Endodermal cell (in vitro differentiated cells): ENCODE data around the gene SLC7A1. TPM values are rescaled to one million over a fixed set of nuclear protein-coding genes. Genes with fewer than 3 reads are reported as not detected.

Experiments
- DNase-seq: peaks from one replicate; pipeline ENCODE4 v3.0.0-alpha.2; 2017
- H3K27ac ChIP-seq: 2 replicates; pipeline ENCODE4 v1.5.1; 2013; ENCODE audit warnings: mild to moderate bottlenecking, low read depth, low read length, moderate library complexity
- H3K27me3 ChIP-seq: 2 replicates; pipeline ENCODE4 v1.6.1; 2013; ENCODE audit warnings: mild to moderate bottlenecking, low read length, moderate library complexity; ENCODE audit not compliant: insufficient read depth, control insufficient read depth, poor library complexity, severe bottlenecking
- H3K36me3 ChIP-seq: 2 replicates; pipeline ENCODE4 v1.7.0; 2013; ENCODE audit warnings: mild to moderate bottlenecking, low read length, moderate library complexity; ENCODE audit not compliant: control insufficient read depth, insufficient read depth
- H3K4me1 ChIP-seq: one replicate; pipeline ENCODE4 v1.7.0; 2013; ENCODE audit warnings: low read length; ENCODE audit not compliant: control insufficient read depth, insufficient read depth
- H3K4me3 ChIP-seq: 2 replicates; pipeline ENCODE4 v1.5.1; 2013; ENCODE audit warnings: mild to moderate bottlenecking, low read length, moderate library complexity
- H3K9ac ChIP-seq: 2 replicates; pipeline ENCODE4 v1.6.1; 2013; ENCODE audit warnings: mild to moderate bottlenecking, low read length, moderate library complexity; ENCODE audit not compliant: poor library complexity, severe bottlenecking; ENCODE audit errors: extremely low read depth
- H3K9me3 ChIP-seq: 2 replicates; pipeline ENCODE4 v1.6.1; 2013; ENCODE audit warnings: mild to moderate bottlenecking, low read length, moderate library complexity; ENCODE audit not compliant: control insufficient read depth
- H3K27ac Mint-ChIP-seq: 2 replicates; pipeline ENCODE4 v1.8.0; 2020; ENCODE audit warnings: mixed read lengths
- H3K27me3 Mint-ChIP-seq: 2 replicates; pipeline ENCODE4 v1.8.0; 2021; ENCODE audit warnings: mild to moderate bottlenecking, mixed read lengths; ENCODE audit not compliant: insufficient read depth
- H3K36me3 Mint-ChIP-seq: 2 replicates; pipeline ENCODE4 v1.8.0; 2020; ENCODE audit warnings: low read depth, mixed read lengths
- H3K4me1 Mint-ChIP-seq: 2 replicates; pipeline ENCODE4 v1.8.0; 2020; ENCODE audit warnings: mixed read lengths
- H3K4me3 Mint-ChIP-seq: 2 replicates; pipeline ENCODE4 v1.8.0; 2020; ENCODE audit warnings: mild to moderate bottlenecking, moderate library complexity, mixed read lengths
- H3K9me3 Mint-ChIP-seq: 2 replicates; pipeline ENCODE4 v1.8.0; 2020; ENCODE audit warnings: mild to moderate bottlenecking, mixed read lengths
- WGBS, 2 experiments: methylation state at CpG; one replicate each; pipeline versions ENCODE4 v1.1.5 to v1.1.7; 2013; ENCODE audit warnings: missing lambda C conversion rate in 2 of 2, mixed read lengths in 1 of 2; ENCODE audit not compliant: insufficient coverage in 1 of 2, insufficient read length in 1 of 2; 5-methylcytosine and 5-hydroxymethylcytosine counted together
- total RNA-seq, 2 donors: library from RNA; stranded (reverse); fragmentation: NEBNext Ultra II Directional in 1 of 2; extraction: Animal tissue kit (Norgen Biotek cat#: 25700) in 1 of 2; gene quantifications; 2 replicates in 1 of 2; 3 replicates in 1 of 2; pipeline ENCODE4 v1.2.1, GENCODE V29; 2021
- TF ChIP-seq, protein P1 (sequence below): fragments of 200-600 bp; sonication (generic); conservative IDR thresholded peaks from 2 replicates; pipeline ENCODE4 v1.5.0; 2021; ENCODE audit warnings: antibody characterized with exemption, mild to moderate bottlenecking

The SLC7A1 gene
- total RNA-seq, 2 donors from 2014 or later, result 26.0 to 27.3 TPM

DNA sequence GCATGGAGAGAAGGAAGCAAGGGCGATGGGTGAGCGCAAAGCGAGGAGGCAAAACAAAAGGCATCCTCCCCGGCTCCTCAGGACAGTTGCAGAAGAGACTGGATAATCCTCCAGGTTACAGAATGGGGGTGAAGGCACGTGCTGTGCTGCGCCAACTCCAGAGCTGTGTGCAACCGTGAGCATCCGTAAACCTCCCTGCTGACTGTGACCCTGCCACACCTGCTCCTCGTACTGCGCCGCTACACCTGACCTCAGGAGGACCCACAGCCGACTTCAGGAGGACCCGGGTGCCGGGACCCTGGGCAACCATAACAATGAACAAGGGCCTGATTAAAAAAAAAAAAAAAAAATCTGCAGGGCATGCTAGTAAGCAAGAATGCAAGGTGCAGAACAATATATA is 68.7 kb downstream of the SLC7A1 start:
- H3K27me3 ChIP-seq, result no peaks in the 10 kb centered on the region
- no peaks in the 10 kb centered on the region for H3K4me1 ChIP-seq
- Mint-ChIP-seq H3K4me1 (peaks cover 8% of the 10 kb centered on the region), H3K27ac (no peak overlapping the region), H3K36me3 (peaks cover 38% of the 10 kb centered on the region), H3K27me3 (no peaks in the 10 kb centered on the region), H3K4me3 (no peak overlapping the region), H3K9me3 (no peaks in the 10 kb centered on the region)
- 95 to 98% methylated on average over 14 of the region's 14 CpGs for WGBS, 2 experiments
- no peaks in the 10 kb centered on the region for H3K9me3 ChIP-seq
- no peak overlapping the region for H3K4me3 ChIP-seq
- TF ChIP-seq, protein P1, sequence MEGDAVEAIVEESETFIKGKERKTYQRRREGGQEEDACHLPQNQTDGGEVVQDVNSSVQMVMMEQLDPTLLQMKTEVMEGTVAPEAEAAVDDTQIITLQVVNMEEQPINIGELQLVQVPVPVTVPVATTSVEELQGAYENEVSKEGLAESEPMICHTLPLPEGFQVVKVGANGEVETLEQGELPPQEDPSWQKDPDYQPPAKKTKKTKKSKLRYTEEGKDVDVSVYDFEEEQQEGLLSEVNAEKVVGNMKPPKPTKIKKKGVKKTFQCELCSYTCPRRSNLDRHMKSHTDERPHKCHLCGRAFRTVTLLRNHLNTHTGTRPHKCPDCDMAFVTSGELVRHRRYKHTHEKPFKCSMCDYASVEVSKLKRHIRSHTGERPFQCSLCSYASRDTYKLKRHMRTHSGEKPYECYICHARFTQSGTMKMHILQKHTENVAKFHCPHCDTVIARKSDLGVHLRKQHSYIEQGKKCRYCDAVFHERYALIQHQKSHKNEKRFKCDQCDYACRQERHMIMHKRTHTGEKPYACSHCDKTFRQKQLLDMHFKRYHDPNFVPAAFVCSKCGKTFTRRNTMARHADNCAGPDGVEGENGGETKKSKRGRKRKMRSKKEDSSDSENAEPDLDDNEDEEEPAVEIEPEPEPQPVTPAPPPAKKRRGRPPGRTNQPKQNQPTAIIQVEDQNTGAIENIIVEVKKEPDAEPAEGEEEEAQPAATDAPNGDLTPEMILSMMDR, result no peak
- H3K36me3 ChIP-seq, result peaks cover 38% of the 10 kb centered on the region
- no peak for DNase-seq
- no peak overlapping the region for H3K9ac ChIP-seq
- H3K27ac ChIP-seq, result no peak overlapping the region

- Mint-ChIP-seq H3K27ac (no peak overlapping the region), H3K36me3 (peaks cover 46% of the 10 kb centered on the region), H3K27me3 (no peaks in the 10 kb centered on the region), H3K4me1 (peaks cover 8% of the 10 kb centered on the region), H3K9me3 (no peaks in the 10 kb centered on the region), H3K4me3 (no peak overlapping the region)
- H3K4me1 ChIP-seq, result no peaks in the 10 kb centered on the region
- peaks cover 42% of the 10 kb centered on the region for H3K36me3 ChIP-seq
- WGBS, 2 experiments, result 96 to 100% methylated on average over 1 to 7 of the region's 7 CpGs
- no peaks in the 10 kb centered on the region for H3K27me3 ChIP-seq
- no peak for DNase-seq
- TF ChIP-seq, protein P1, result no peak
- H3K4me3 ChIP-seq, result no peak overlapping the region
- H3K9ac ChIP-seq, result no peak overlapping the region
- no peak overlapping the region for H3K27ac ChIP-seq
- H3K9me3 ChIP-seq, result no peaks in the 10 kb centered on the region
These were observed 69.7 kb downstream of the SLC7A1 start for GRCh38 chr13:29525757-29526156.

DNA sequence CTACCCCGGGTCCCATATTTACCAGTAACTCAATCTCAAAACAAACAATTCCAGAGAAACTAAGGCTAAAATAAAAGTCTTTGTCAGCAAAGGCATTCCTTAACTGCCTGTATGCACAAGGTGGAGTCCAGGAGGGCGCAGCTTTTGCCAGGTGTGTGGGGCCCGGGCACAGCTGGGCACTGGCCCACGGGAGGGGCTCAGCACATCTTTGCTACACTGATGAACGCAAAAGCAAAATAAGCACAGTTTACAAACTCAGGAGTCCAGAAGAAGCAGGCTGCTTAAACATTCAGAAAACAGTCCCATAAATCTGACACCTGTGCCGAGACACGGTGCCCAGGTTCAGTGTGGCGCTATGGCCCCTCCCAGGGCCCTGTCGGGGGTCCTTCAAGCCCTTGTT is 70.8 kb downstream of the SLC7A1 start:
- Histone ChIP-seq H3K27me3 (no peaks in the 10 kb centered on the region), H3K9ac (no peak overlapping the region), H3K36me3 (peaks cover 50% of the 10 kb centered on the region), H3K27ac (no peak overlapping the region), H3K4me3 (no peak overlapping the region), H3K9me3 (no peaks in the 10 kb centered on the region), H3K4me1 (no peaks in the 10 kb centered on the region)
- 92 to 94% methylated on average over 7 to 9 of the region's 9 CpGs for WGBS, 2 experiments
- no peak overlapping the region for H3K4me3 Mint-ChIP-seq
- no peak overlapping the region for H3K27ac Mint-ChIP-seq
- H3K4me1 Mint-ChIP-seq, result peaks cover 4% of the 10 kb centered on the region
- no peak for DNase-seq
- TF ChIP-seq, protein P1, result no peak
- peaks cover 43% of the 10 kb centered on the region for H3K36me3 Mint-ChIP-seq
- no peaks in the 10 kb centered on the region for H3K9me3 Mint-ChIP-seq
- H3K27me3 Mint-ChIP-seq, result no peaks in the 10 kb centered on the region
